HepG2 (cell line): ENCODE measurements around the gene SIVA1. TPM values are rescaled to one million over a fixed set of nuclear protein-coding genes. Genes with fewer than 3 reads are reported as not detected.

Source experiments
- ARNT2 ChIP-seq: sonication (generic); formaldehyde crosslinking; IDR thresholded peaks from 2 replicates; pipeline ENCODE4 v1.8.0; 2022; ENCODE audit warnings: mild to moderate bottlenecking, low read depth, missing genetic modification reagents, moderate library complexity
- BCL6 ChIP-seq: IDR thresholded peaks from 2 replicates; pipeline ENCODE4 v1.6.1; 2016; ENCODE audit warnings: missing genetic modification reagents, missing compliant biosample characterization
- CENPX ChIP-seq: sonication (generic); formaldehyde crosslinking; IDR thresholded peaks from 2 replicates; pipeline ENCODE4 v1.9.0; 2021; ENCODE audit warnings: mild to moderate bottlenecking, missing genetic modification reagents, moderate library complexity
- FLYWCH1 ChIP-seq: sonication (generic); formaldehyde crosslinking; IDR thresholded peaks from 2 replicates; pipeline ENCODE4 v1.8.1; 2023; ENCODE audit warnings: mild to moderate bottlenecking, missing genetic modification reagents
- HOXD1 ChIP-seq: sonication (generic); formaldehyde crosslinking; IDR thresholded peaks from 2 replicates; pipeline ENCODE4 v1.5.0; 2020; ENCODE audit warnings: missing genetic modification reagents
- JUN ChIP-seq: sonication (generic); formaldehyde crosslinking; IDR thresholded peaks from 2 replicates; pipeline ENCODE4 v1.4.0; 2020; ENCODE audit warnings: mild to moderate bottlenecking, missing genetic modification reagents
- KAT8 ChIP-seq: IDR thresholded peaks from 2 replicates; pipeline ENCODE4 v1.6.1; 2016; ENCODE audit warnings: missing genetic modification reagents, missing compliant biosample characterization
- KMT2B ChIP-seq: IDR thresholded peaks from 2 replicates; pipeline ENCODE4 v1.6.1; 2016; ENCODE audit warnings: missing genetic modification reagents, missing compliant biosample characterization
- MXD4 ChIP-seq: IDR thresholded peaks from 2 replicates; pipeline ENCODE4 v1.6.1; 2016; ENCODE audit warnings: mild to moderate bottlenecking, missing biosample characterization, missing genetic modification reagents
- NCOA2 ChIP-seq: sonication (generic); formaldehyde crosslinking; IDR thresholded peaks from 2 replicates; pipeline ENCODE4 v1.8.0; 2022; ENCODE audit warnings: inconsistent platforms
- NFYC ChIP-seq: IDR thresholded peaks from 2 replicates; pipeline ENCODE4 v1.6.1; 2016; ENCODE audit warnings: missing genetic modification reagents, missing compliant biosample characterization
- PHF8 ChIP-seq: sonication (generic); formaldehyde crosslinking; IDR thresholded peaks from 2 replicates; pipeline ENCODE4 v1.5.0; 2020; ENCODE audit warnings: missing genetic modification reagents
- TBX3 ChIP-seq: fragments of 450-650 bp; IDR thresholded peaks from 2 replicates; pipeline ENCODE4 v1.6.1; 2017; ENCODE audit warnings: antibody characterized with exemption, mild to moderate bottlenecking, inconsistent platforms, borderline replicate concordance
- ZNF138 ChIP-seq: sonication (generic); formaldehyde crosslinking; IDR thresholded peaks from 2 replicates; pipeline ENCODE4 v1.5.0; 2020; ENCODE audit warnings: mild to moderate bottlenecking, low read depth, missing genetic modification reagents
- ZNF292 ChIP-seq: sonication (generic); formaldehyde crosslinking; IDR thresholded peaks from 2 replicates; pipeline ENCODE4 v1.8.1; 2022; ENCODE audit warnings: mild to moderate bottlenecking, low read depth, missing genetic modification reagents, borderline replicate concordance
- ZNF329 ChIP-seq: sonication (generic); formaldehyde crosslinking; IDR thresholded peaks from 2 replicates; pipeline ENCODE4 v1.9.0; 2021; ENCODE audit warnings: low read depth, mild to moderate bottlenecking, missing genetic modification reagents
- ZNF441 ChIP-seq: sonication (generic); formaldehyde crosslinking; IDR thresholded peaks from 2 replicates; pipeline ENCODE4 v1.7.0; 2021; ENCODE audit warnings: missing genetic modification reagents, borderline replicate concordance
- ZNF749 ChIP-seq: sonication (generic); formaldehyde crosslinking; IDR thresholded peaks from 2 replicates; pipeline ENCODE4 v1.8.0; 2022; ENCODE audit warnings: mild to moderate bottlenecking, missing genetic modification reagents, moderate library complexity, borderline replicate concordance
- polyA plus RNA-seq, 8 experiments: library from polyadenylated mRNA; depleted of rRNA in 3 of 8; stranded (reverse) in 7 of 8; unstranded in 1 of 8; fragments of >200 nt; fragmentation: Illumina TruSeq in 4 of 8; extraction: Trizol in 4 of 8; gene quantifications; 2 replicates each; pipeline versions ENCODE4 v1.2.1 to v1.2.3, GENCODE V29; 2011 to 2016; ENCODE audit warnings: low read depth in 4 of 8, missing spikeins in 1 of 8, mixed read lengths in 1 of 8; ENCODE audit not compliant: insufficient read depth in 1 of 8
- total RNA-seq, 5 experiments: library from RNA; depleted of rRNA; stranded (reverse); fragments of >200 nt; fragmentation: Illumina TruSeq; extraction: Trizol; gene quantifications; 2 replicates each; pipeline ENCODE4 v1.2.3, GENCODE V29; 2016; ENCODE audit warnings: low read depth in 1 of 5
- TF ChIP-seq, protein P1 (sequence below): sonication (generic); formaldehyde crosslinking; IDR thresholded peaks from 2 replicates; pipeline ENCODE4 v1.5.0; 2020; ENCODE audit warnings: mild to moderate bottlenecking, missing genetic modification reagents, borderline replicate concordance
- TF ChIP-seq, protein P2 (sequence below): sonication (generic); formaldehyde crosslinking; IDR thresholded peaks from 2 replicates; pipeline ENCODE4 v1.8.0; 2022; ENCODE audit warnings: mild to moderate bottlenecking, missing genetic modification reagents
- TF ChIP-seq, protein P3 (sequence below): sonication (generic); formaldehyde crosslinking; IDR thresholded peaks from 2 replicates; pipeline ENCODE4 v1.8.0; 2022; ENCODE audit warnings: mild to moderate bottlenecking, missing genetic modification reagents, moderate library complexity
- TF ChIP-seq, protein P4 (sequence below): sonication (generic); formaldehyde crosslinking; IDR thresholded peaks from 2 replicates; pipeline ENCODE4 v1.4.0; 2020; ENCODE audit warnings: mild to moderate bottlenecking, missing genetic modification reagents

SIVA1 gene
- total and polyA plus RNA-seq, 2 of the 13 experiments (the other 11 are each of a cell fraction or from before 2014, with no cell fraction given): 123 to 186 TPM

DNA sequence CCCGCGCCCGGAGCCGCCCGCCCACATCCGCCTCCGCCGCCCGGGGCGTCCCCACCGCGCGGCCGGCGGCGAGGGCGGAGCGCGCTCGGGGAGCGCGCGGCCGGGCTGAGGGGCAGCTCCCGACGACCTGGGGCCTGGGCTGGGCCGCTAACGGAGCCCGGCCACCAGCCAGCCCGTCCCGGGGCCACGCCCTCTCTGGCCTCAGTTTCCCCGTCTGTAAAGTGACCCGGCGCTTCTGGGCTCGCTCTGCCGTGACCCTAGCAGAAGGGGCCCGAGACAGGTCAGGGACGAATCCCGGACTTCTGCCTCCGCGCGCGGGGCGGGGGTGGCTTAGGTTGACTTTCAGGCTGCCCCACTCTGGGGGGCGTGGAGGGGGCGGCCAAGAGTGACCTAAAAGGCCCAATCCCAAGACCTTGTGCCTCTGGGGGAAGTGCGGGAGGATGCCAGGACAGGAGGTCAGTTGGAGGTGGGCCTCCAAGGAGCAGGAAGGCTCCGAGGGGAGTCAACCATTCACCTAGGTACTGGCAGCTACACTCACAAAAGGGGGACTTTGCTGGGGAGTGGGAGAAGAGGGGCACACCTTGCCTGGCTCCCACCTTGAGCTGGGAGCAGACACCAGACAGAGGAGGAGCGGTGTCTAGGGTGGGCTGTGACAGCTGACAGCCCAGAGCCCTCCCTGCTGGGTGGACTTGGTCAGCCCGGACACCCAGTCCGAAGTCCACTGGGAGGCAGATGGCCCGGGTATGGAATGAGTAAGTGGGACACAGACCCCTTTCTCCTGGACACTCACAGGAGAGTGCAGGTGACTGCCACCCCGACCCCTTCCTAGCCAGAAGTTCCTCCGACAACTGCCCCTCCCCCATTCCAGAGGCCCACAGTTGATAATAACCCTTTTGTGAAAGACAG lies 43.1 kb downstream of the SIVA1 start (continued):
- TF ChIP-seq, protein P1, sequence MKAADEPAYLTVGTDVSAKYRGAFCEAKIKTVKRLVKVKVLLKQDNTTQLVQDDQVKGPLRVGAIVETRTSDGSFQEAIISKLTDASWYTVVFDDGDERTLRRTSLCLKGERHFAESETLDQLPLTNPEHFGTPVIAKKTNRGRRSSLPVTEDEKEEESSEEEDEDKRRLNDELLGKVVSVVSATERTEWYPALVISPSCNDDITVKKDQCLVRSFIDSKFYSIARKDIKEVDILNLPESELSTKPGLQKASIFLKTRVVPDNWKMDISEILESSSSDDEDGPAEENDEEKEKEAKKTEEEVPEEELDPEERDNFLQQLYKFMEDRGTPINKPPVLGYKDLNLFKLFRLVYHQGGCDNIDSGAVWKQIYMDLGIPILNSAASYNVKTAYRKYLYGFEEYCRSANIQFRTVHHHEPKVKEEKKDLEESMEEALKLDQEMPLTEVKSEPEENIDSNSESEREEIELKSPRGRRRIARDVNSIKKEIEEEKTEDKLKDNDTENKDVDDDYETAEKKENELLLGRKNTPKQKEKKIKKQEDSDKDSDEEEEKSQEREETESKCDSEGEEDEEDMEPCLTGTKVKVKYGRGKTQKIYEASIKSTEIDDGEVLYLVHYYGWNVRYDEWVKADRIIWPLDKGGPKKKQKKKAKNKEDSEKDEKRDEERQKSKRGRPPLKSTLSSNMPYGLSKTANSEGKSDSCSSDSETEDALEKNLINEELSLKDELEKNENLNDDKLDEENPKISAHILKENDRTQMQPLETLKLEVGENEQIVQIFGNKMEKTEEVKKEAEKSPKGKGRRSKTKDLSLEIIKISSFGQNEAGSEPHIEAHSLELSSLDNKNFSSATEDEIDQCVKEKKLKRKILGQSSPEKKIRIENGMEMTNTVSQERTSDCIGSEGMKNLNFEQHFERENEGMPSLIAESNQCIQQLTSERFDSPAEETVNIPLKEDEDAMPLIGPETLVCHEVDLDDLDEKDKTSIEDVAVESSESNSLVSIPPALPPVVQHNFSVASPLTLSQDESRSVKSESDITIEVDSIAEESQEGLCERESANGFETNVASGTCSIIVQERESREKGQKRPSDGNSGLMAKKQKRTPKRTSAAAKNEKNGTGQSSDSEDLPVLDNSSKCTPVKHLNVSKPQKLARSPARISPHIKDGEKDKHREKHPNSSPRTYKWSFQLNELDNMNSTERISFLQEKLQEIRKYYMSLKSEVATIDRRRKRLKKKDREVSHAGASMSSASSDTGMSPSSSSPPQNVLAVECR: peak; percentile 69
- TF ChIP-seq MXD4 (CRISPR knock-in tag): no peak
- TF ChIP-seq ZNF138 (CRISPR knock-in tag): no peak
- no peak for TF ChIP-seq ZNF292 (CRISPR knock-in tag)
- TF ChIP-seq ZNF329 (CRISPR knock-in tag): no peak
- TF ChIP-seq CENPX (CRISPR knock-in tag): no peak
- no peak for TF ChIP-seq NFYC
- no peak for TF ChIP-seq JUN (CRISPR knock-in tag)
- TF ChIP-seq NCOA2 (CRISPR knock-in tag): no peak
- TF ChIP-seq FLYWCH1: no peak
- TF ChIP-seq, protein P2, sequence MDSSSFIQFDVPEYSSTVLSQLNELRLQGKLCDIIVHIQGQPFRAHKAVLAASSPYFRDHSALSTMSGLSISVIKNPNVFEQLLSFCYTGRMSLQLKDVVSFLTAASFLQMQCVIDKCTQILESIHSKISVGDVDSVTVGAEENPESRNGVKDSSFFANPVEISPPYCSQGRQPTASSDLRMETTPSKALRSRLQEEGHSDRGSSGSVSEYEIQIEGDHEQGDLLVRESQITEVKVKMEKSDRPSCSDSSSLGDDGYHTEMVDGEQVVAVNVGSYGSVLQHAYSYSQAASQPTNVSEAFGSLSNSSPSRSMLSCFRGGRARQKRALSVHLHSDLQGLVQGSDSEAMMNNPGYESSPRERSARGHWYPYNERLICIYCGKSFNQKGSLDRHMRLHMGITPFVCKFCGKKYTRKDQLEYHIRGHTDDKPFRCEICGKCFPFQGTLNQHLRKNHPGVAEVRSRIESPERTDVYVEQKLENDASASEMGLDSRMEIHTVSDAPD (CRISPR knock-in tag): no peak
- no peak for TF ChIP-seq HOXD1 (CRISPR knock-in tag)
- TF ChIP-seq ARNT2 (CRISPR knock-in tag): no peak
- TF ChIP-seq BCL6 (CRISPR knock-in tag): no peak
- TF ChIP-seq KAT8 (CRISPR knock-in tag): peak; percentile 8; the same call in 1 of the 2 replicates
- no peak for TF ChIP-seq ZNF441 (CRISPR knock-in tag)
- TF ChIP-seq TBX3: no peak
- TF ChIP-seq, protein P3, sequence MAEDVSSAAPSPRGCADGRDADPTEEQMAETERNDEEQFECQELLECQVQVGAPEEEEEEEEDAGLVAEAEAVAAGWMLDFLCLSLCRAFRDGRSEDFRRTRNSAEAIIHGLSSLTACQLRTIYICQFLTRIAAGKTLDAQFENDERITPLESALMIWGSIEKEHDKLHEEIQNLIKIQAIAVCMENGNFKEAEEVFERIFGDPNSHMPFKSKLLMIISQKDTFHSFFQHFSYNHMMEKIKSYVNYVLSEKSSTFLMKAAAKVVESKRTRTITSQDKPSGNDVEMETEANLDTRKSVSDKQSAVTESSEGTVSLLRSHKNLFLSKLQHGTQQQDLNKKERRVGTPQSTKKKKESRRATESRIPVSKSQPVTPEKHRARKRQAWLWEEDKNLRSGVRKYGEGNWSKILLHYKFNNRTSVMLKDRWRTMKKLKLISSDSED (CRISPR knock-in tag): peak; percentile 38; the same call in 1 of the 2 replicates
- no peak for TF ChIP-seq KMT2B
- TF ChIP-seq, protein P4, sequence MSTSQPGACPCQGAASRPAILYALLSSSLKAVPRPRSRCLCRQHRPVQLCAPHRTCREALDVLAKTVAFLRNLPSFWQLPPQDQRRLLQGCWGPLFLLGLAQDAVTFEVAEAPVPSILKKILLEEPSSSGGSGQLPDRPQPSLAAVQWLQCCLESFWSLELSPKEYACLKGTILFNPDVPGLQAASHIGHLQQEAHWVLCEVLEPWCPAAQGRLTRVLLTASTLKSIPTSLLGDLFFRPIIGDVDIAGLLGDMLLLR (CRISPR knock-in tag): no peak
- TF ChIP-seq ZNF749: no peak
- TF ChIP-seq PHF8: peak; percentile 56
